SK-N-SH treated with all-trans-retinoic acid at 6 μM for 48 hours (cell line): ENCODE data around the gene CD52.

ENCODE experiments used
- ARNTL ChIP-seq: fragments of 450-650 bp; formaldehyde crosslinking; IDR thresholded peaks from 2 replicates; pipeline ENCODE4 v1.5.0; 2020; ENCODE audit warnings: low read depth, mild to moderate bottlenecking, moderate library complexity, borderline replicate concordance
- CSDC2 ChIP-seq: fragments of 250-450 bp; sonication (Bioruptor Pico); IDR thresholded peaks from 2 replicates; pipeline ENCODE4 v1.5.0; 2020; ENCODE audit warnings: mild to moderate bottlenecking, moderate library complexity
- PATZ1 ChIP-seq: fragments of 250-450 bp; sonication (Bioruptor Pico); IDR thresholded peaks from 2 replicates; pipeline ENCODE4 v1.8.0; 2020; ENCODE audit warnings: mild to moderate bottlenecking, moderate library complexity, borderline replicate concordance
- RARB ChIP-seq: fragments of 250-450 bp; sonication (Bioruptor Pico); IDR thresholded peaks from 2 replicates; pipeline ENCODE4 v1.8.0; 2021; ENCODE audit warnings: mild to moderate bottlenecking, moderate library complexity
- SNAI2 ChIP-seq: fragments of 250-450 bp; sonication (Bioruptor Pico); IDR thresholded peaks from 2 replicates; pipeline ENCODE4 v1.5.0; 2020; ENCODE audit warnings: mild to moderate bottlenecking, moderate library complexity
- TCF4 ChIP-seq: fragments of 250-450 bp; sonication (Bioruptor Pico); IDR thresholded peaks from 2 replicates; pipeline ENCODE4 v1.8.0; 2021; ENCODE audit warnings: mild to moderate bottlenecking, moderate library complexity, borderline replicate concordance
- TSHZ2 ChIP-seq: fragments of 250-450 bp; sonication (Bioruptor Pico); IDR thresholded peaks from 2 replicates; pipeline ENCODE4 v1.5.0; 2020; ENCODE audit warnings: mild to moderate bottlenecking, moderate library complexity
- ZFP30 ChIP-seq: fragments of 450-650 bp; formaldehyde crosslinking; IDR thresholded peaks from 2 replicates; pipeline ENCODE4 v1.5.0; 2022; ENCODE audit warnings: mild to moderate bottlenecking, moderate library complexity
- ZNF8 ChIP-seq: fragments of 450-650 bp; formaldehyde crosslinking; IDR thresholded peaks from 2 replicates; pipeline ENCODE4 v1.5.0; 2020; ENCODE audit warnings: mild to moderate bottlenecking, moderate library complexity

GRCh38 chr1:26283871-26284596, 33.7 kb upstream of the CD52 start:
- TF ChIP-seq CSDC2 (CRISPR knock-in tag) (no peak), PATZ1 (CRISPR knock-in tag) (no peak), TSHZ2 (no peak), RARB (CRISPR knock-in tag) (no peak), ZFP30 (CRISPR knock-in tag) (no peak), ARNTL (CRISPR knock-in tag) (no peak), SNAI2 (CRISPR knock-in tag) (no peak), TCF4 (CRISPR knock-in tag) (no peak), ZNF8 (no peak)
